Measurements from ENCODE around the gene TREX2.

DNA sequence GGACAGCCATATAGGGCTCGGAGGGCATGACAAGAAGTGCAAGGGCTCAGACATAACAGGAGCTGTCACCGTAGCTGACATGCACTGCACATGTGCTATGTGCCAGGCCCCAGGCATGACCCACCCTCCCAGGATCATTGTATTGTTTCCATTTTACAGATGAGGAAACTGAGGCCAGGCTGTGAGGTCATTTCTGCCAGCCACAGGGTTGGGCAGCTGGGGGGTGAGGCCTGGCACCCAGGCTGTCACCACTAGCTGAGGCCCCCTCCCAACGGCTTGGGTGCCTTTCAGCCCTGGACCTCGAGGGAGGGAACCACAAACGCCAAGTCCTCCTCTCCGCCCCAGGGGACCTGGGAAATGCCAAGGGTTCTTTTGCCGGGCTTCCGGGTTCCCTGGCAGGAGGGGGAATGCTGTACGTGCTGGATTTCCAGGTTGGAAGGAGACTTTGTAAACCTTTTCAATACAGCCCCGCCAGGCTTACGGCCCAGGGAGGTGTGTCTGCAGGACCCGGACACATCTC, 12.6 kb downstream of the TREX2 start:
- no peak for TF ChIP-seq POLR2A (IDR thresholded peaks at IDR 0.05)
- TF ChIP-seq, protein P1, sequence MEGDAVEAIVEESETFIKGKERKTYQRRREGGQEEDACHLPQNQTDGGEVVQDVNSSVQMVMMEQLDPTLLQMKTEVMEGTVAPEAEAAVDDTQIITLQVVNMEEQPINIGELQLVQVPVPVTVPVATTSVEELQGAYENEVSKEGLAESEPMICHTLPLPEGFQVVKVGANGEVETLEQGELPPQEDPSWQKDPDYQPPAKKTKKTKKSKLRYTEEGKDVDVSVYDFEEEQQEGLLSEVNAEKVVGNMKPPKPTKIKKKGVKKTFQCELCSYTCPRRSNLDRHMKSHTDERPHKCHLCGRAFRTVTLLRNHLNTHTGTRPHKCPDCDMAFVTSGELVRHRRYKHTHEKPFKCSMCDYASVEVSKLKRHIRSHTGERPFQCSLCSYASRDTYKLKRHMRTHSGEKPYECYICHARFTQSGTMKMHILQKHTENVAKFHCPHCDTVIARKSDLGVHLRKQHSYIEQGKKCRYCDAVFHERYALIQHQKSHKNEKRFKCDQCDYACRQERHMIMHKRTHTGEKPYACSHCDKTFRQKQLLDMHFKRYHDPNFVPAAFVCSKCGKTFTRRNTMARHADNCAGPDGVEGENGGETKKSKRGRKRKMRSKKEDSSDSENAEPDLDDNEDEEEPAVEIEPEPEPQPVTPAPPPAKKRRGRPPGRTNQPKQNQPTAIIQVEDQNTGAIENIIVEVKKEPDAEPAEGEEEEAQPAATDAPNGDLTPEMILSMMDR (IDR thresholded peaks at IDR 0.05 in 4 of 5, conservative IDR thresholded peaks at IDR 0.05 in 1 of 5): no peak
